ENCODE measurements around the gene PTGIS. TPM values are rescaled to one million over a fixed set of nuclear protein-coding genes. Genes with fewer than 3 reads are reported as not detected.
A peak's percentile ranks its signal among the peaks of the same experiment; 100 is the strongest.

Gene PTGIS
- total and polyA plus RNA-seq, 2 experiments from 2014 or later, result 2.1 to 7.8 TPM

- TF ChIP-seq CTCF (IDR thresholded peaks at IDR 0.05; ENCODE audit: low read depth, low read length), result no peak
- H3K27me3 ChIP-seq, result no peaks in the 10 kb centered on the region
- H3K36me3 ChIP-seq, result no peaks in the 10 kb centered on the region
- H3K4me1 ChIP-seq (ENCODE audit: low read depth), result peaks cover 5% of the 10 kb centered on the region
- H3K4me3 ChIP-seq, result no peak overlapping the region
- no peaks in the 10 kb centered on the region for H3K9me3 ChIP-seq (ENCODE audit: low read depth)
- H3K27ac ChIP-seq, result no peak overlapping the region
- no peak for DNase-seq (ENCODE audit: low read depth in 1 of 2, low spot score in 1 of 2)
Measured at GRCh38 chr20:49557449-49557848, 10.5 kb downstream of the PTGIS start.

GRCh38 chr20:49556621-49557020 is 11.3 kb downstream of the PTGIS start:
- Histone ChIP-seq H3K9me3 (ENCODE audit: low read depth) (no peaks in the 10 kb centered on the region), H3K4me3 (no peak overlapping the region), H3K27ac (no peak overlapping the region), H3K27me3 (no peaks in the 10 kb centered on the region), H3K36me3 (no peaks in the 10 kb centered on the region), H3K4me1 (ENCODE audit: low read depth) (peaks cover 8% of the 10 kb centered on the region)
- no peak for DNase-seq (ENCODE audit: low read depth in 1 of 2, low spot score in 1 of 2)
- TF ChIP-seq CTCF (IDR thresholded peaks at IDR 0.05; ENCODE audit: low read depth, low read length), result no peak

GRCh38 chr20:49549801-49550551 is 18.0 kb downstream of the PTGIS start:
- Histone ChIP-seq H3K36me3 (no peaks in the 10 kb centered on the region), H3K4me1 (ENCODE audit: low read depth) (peaks cover 8% of the 10 kb centered on the region), H3K27me3 (no peaks in the 10 kb centered on the region), H3K4me3 (no peak overlapping the region), H3K9me3 (ENCODE audit: low read depth) (no peaks in the 10 kb centered on the region), H3K27ac (no peak overlapping the region)
- no peak for TF ChIP-seq CTCF (IDR thresholded peaks at IDR 0.05; ENCODE audit: low read depth, low read length)
- no peak for DNase-seq (ENCODE audit: low read depth in 1 of 2, low spot score in 1 of 2)

GRCh38 chr20:49548371-49548947 is 19.5 kb downstream of the PTGIS start:
- Histone ChIP-seq H3K27me3 (no peaks in the 10 kb centered on the region), H3K36me3 (no peaks in the 10 kb centered on the region)
- TF ChIP-seq CTCF (IDR thresholded peaks at IDR 0.05; ENCODE audit: low read depth, low read length), result no peak

GRCh38 chr20:49545572-49545971 is 22.4 kb downstream of the PTGIS start:
- H3K4me3 ChIP-seq, result no peak overlapping the region
- peak; percentile 21 for TF ChIP-seq CTCF (IDR thresholded peaks at IDR 0.05; ENCODE audit: low read depth, low read length)
- H3K9me3 ChIP-seq (ENCODE audit: low read depth), result no peaks in the 10 kb centered on the region
- no peak for DNase-seq (ENCODE audit: low read depth in 1 of 2, low spot score in 1 of 2)
- H3K27ac ChIP-seq, result no peak overlapping the region
- no peaks in the 10 kb centered on the region for H3K4me1 ChIP-seq (ENCODE audit: low read depth)
- no peaks in the 10 kb centered on the region for H3K36me3 ChIP-seq
- H3K27me3 ChIP-seq, result no peaks in the 10 kb centered on the region

More at GRCh38 chr20:49548371-49548947, 19.5 kb downstream of the PTGIS start:
- Histone ChIP-seq H3K4me1 (ENCODE audit: low read depth) (peaks cover 8% of the 10 kb centered on the region), H3K9me3 (ENCODE audit: low read depth) (no peaks in the 10 kb centered on the region), H3K27ac (no peak overlapping the region), H3K4me3 (no peak overlapping the region)
- no peak for DNase-seq (ENCODE audit: low read depth in 1 of 2, low spot score in 1 of 2)
